ENCODE data around the gene BMP2K.

Gene BMP2K

DNA sequence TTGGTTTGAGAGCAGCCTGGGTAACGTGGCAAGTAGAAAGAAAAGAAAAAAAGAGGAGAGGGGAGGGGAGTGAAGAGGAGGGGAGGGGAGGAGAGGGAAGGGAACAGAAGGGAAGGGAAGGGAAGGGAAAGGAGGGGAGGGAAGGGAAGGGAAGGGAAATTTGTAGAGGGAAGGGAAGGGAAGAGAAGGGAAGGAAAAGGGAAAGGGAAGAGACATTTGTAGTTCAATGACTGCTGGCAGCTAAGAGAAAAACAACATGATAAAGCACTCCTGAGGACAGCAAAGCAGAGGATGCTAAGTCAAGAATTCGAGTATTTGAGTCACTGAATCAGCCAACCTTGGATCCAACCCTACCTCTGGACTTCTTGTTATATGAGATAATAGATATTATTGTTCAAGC is 38.2 kb upstream of the BMP2K start:
- TF ChIP-seq, protein P1, sequence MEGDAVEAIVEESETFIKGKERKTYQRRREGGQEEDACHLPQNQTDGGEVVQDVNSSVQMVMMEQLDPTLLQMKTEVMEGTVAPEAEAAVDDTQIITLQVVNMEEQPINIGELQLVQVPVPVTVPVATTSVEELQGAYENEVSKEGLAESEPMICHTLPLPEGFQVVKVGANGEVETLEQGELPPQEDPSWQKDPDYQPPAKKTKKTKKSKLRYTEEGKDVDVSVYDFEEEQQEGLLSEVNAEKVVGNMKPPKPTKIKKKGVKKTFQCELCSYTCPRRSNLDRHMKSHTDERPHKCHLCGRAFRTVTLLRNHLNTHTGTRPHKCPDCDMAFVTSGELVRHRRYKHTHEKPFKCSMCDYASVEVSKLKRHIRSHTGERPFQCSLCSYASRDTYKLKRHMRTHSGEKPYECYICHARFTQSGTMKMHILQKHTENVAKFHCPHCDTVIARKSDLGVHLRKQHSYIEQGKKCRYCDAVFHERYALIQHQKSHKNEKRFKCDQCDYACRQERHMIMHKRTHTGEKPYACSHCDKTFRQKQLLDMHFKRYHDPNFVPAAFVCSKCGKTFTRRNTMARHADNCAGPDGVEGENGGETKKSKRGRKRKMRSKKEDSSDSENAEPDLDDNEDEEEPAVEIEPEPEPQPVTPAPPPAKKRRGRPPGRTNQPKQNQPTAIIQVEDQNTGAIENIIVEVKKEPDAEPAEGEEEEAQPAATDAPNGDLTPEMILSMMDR (conservative IDR thresholded peaks at IDR 0.05; ENCODE audit: low read depth, low read length) = no peak
- no peak for DNase-seq (ENCODE audit: low read depth)

DNA sequence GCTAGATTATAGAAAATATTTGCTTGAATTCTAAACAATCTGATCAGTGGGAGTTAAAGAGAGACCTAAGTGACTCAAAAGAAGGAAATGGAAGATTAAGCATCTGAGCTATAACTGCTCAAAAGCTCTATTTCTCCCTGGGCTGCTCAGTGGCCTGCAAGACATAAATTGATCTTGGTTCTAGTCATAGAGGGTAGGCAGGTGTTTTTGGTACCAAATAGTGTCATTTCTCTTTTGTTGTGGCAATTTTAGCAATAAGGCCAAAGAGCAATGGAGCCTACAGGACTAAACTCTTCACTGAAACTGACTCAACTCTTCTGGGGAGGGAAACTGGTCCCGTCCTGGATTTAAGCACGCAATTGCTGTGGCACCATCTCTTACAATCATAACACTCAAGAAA is 33.9 kb upstream of the BMP2K start:
- no peak overlapping the region for H3K4me3 ChIP-seq (ENCODE audit: low read depth, low read length)
- TF ChIP-seq, protein P1 (conservative IDR thresholded peaks at IDR 0.05; ENCODE audit: low read depth, low read length) = no peak

More for the DNA sequence above, 38.2 kb upstream of the BMP2K start:
- no peak overlapping the region for H3K4me3 ChIP-seq (ENCODE audit: low read depth, low read length)

DNA sequence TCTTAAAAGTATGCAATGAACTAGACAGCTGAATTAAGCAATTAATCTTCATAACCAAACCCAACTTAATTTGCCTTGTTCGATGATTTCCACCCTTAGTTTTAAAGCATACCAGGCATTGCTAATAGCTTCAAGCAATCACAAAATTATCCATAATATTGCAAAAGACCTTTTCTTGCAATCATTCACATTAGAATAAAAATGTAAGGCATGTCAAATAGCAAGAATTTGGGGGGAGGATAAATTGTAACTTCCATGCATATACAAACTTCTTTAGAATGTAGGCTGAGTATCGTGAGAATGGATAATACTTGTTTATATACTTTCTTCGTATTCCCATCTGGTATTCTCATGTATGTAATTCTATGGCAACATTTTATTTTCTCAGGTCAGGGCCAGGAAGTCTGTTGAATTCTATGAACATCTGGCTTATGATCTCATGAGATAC is 28.7 kb upstream of the BMP2K start:
- no peak overlapping the region for H3K4me3 ChIP-seq (ENCODE audit: low read depth, low read length)
- TF ChIP-seq, protein P1 (conservative IDR thresholded peaks at IDR 0.05; ENCODE audit: low read depth, low read length) = no peak
- DNase-seq (ENCODE audit: low read depth) = peak; percentile 58

More for the DNA sequence above, 33.9 kb upstream of the BMP2K start:
- no peak for DNase-seq (ENCODE audit: low read depth)

DNA sequence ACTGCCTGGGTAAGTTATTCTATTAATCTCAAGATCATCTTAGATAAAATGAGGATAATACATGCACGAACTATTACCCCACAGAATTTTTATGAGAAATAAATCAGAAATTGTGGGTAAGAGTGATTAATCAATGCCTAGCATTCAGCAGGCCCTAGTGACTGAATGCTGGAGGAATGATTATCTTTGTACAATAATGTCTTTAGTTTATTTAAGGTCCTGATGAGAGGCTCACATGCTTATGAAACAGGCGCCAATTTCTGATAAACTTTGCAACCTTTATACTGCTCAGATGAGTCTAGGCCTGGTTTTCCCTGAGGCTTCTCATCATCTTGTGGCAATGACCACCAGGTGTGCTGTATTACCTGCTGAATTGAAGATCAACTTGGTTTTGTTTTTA is 27.8 kb upstream of the BMP2K start:
- TF ChIP-seq, protein P1 (conservative IDR thresholded peaks at IDR 0.05; ENCODE audit: low read depth, low read length) = no peak
- DNase-seq (ENCODE audit: low read depth) = no peak
- no peak overlapping the region for H3K4me3 ChIP-seq (ENCODE audit: low read depth, low read length)

DNA sequence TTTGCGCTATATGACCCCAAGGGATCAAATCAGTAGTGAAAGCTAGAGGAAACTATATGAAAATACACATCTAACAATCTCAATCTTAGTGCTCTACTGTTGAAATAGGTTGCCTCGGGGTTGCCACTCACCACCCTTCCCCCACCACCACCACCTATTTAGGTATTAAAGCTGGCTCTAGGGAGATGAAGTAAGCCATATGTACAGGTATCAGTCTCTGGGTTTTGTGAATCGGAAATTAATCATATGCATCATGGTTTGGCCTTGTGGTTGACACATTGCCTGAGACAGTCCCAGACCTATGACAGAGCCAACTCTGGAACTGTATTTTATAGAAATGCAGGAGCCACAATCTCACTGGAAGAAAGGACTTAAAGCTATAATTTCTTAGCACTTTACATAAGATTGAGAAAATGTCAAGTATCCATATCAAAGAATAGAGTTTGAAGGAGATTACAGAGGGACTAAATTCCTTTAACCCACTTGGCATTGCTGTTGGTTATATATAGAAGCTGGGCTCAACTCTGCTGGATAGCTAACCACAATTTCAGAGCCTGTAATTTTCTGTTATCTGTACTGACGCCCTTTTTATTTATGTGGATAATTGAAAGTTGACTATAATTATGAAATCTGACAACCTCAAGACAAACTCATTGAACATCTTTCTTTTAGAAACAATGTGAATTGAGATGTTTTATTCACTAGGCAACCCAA is 26.7 kb upstream of the BMP2K start:
- TF ChIP-seq, protein P1 (conservative IDR thresholded peaks at IDR 0.05; ENCODE audit: low read depth, low read length) = no peak
- DNase-seq (ENCODE audit: low read depth) = peak; percentile 27
- no peak overlapping the region for H3K4me3 ChIP-seq (ENCODE audit: low read depth, low read length)

DNA sequence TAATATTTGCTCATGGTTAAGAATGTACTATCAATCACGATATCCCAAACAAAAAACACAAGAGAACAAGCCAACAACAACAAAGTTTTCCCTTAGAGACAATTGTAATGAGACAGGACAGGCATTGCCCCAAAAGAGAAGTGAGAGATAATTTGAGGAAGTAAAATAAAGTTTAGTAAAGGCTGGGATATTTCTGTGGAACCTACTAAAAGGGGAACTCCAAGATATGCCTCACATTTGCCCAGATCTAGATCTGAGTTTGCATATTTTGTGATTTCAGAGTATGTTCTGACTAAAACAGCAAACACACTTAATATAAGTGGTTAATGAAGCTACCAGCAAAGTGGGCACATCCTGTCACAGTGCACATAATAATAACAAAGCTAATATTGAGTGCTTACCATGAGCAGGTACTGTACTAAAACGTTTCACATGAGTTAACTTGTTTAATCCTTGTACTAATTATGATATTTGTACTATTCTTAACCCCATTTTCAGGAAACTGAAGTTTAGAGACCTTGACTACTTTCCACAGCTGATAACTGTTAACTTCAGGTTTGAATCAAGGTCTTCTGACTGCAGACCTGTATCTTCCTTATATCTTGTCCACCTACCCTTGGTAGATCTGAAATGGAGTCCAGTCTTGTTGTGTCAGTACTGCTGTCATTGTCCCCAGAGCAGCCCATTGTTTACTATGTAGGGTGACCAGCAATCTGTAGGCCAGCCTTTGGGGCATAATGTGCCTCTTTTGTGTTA is 26.0 kb upstream of the BMP2K start:
- H3K4me3 ChIP-seq (ENCODE audit: low read depth, low read length) = no peak overlapping the region
- TF ChIP-seq, protein P1 (conservative IDR thresholded peaks at IDR 0.05; ENCODE audit: low read depth, low read length) = no peak
- DNase-seq (ENCODE audit: low read depth) = peak; percentile 5

All from choroid plexus epithelial cell (primary cell).